OCI-M1 (cell line): ENCODE data around the gene ACTN1.
"Not testable (repeated sequence)": the region's sequence is repeated elsewhere in the genome, so short reads cannot be mapped to it uniquely, and the experiment has no call there.

Experiments
- DNase-seq: peaks from one replicate; lab custom pipeline; 2025; lab: John Stamatoyannopoulos, UW

ACTN1 gene

DNA sequence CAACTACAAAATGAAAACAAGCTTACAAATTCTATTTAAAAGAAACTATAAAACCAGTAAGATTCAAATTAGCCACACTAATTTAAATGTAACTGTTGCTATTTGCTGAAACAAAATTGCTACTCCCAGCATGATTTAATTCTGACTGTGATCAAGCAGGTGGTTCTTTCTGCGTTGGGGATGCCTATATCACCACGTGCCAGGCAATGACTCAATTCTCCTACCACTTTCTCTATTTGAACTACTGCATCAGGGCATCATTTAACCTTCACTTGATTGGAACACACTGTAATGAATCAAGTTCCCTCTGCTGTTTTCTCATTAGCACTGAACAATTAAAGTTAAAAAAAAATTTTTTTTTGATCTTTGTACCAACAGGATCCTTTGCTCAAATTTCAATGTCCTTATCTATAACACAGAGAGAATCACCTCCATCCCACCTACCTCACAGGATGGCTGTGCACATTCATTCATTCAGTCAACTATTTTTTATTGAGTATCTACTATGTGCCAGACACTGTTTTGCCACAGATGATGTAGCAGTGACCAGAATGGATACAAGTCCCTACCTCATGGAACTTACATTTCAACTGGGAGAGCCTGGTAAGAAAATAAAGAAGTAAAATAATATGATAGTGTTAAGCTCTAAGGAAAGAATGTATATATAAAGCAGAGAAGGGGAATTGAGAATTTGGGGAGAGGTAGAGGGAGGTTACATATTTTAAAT, 8.0 kb upstream of the ACTN1 start:
- DNase-seq = no peak

DNA sequence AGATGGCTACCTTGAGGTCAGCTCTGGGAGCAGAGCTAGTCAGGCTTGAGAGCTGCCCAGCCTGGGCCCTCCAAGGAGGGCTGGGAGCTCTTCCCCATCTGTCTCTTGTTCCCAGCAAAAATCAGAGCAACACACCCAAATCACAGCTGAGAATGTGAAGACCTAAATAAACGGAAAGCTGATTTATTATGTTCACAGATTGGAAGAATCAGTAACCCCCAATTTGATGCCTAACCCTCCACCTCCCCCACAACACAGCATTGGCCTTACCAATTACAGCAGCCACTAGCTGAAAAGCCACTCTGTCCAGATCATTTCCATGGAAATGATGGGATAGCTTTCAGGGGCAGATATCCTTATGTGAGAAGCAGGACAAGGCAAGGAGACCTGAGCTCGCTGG, 7.1 kb upstream of the ACTN1 start:
- DNase-seq = no peak

DNA sequence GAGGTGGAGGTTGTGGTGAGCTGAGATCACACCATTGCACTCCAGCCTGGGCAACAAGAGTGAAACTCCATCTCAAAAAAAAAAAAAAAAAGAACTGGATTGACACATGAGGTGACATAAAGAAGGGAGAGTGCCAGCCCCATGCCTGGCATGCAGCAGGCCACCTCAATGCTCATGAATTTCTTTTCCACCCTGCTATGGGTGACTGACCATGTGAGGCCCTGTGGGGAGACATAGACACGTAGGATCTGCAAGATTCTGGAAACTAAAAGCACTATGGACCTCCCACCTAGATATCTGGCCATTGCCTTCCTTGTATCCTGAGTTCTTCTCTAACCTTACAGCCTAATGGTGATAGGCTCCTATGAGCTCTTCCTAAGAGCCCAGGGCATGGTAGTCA, 5.6 kb upstream of the ACTN1 start:
- no peak for DNase-seq

DNA sequence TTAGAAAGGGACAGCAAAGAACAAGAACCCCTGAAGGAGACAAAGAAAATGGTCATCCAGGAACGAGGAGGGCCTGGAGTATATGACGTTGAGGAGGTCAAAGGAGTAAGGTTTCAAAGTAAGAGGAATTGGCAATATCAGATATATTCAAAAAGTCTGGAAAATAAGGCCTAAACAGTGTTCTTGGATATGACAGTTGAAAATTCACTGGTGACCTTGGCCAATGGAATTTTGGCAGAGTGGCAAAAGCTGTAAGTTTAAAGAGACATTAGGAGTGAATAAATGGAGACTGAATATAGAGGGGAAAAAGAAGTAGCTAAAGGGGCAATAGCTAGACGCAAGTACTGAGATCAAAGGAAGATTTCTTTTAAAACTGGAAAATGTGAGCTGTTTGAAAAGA, 4.1 kb upstream of the ACTN1 start:
- DNase-seq = no peak

DNA sequence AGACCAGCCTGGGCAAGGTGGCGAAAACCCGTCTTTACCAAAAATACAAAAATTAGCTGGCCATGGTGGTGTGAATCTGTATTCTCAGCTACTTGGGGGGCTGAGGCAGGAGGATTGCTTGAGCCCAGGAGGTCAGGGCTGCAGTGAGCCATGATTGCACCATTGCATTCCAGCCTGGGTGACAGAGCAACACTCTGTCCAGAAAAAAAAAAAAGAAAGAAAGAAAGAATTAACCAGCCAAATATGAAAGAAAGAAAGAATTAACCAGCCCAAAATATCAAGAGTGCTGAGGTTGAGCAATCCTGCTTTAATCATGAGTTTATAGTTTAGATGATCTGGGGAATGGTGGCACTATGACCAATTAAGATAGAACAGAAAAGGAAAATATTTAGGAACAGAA, 3.5 kb upstream of the ACTN1 start:
- DNase-seq = no peak

DNA sequence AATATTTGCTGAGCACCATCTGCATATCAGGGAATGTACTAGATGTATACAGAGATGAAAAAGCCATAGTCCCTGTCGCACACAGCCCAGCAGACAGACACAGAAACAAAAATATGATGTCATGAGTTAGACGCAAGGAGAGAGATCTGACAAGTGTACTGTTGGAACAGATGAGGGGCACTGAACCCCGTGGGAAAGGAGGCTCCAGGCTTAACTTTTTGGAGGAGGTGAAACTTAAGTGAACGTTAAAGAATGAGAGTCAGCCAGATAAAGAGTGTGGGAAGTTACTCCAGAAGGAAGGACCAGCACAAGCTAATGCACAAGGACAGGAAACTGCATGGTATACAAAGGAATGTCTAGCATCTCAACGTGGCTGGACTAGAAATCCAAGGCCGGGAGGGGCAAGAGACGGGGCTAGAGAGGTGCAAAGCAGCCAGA, 2.5 kb upstream of the ACTN1 start:
- DNase-seq = no peak

DNA sequence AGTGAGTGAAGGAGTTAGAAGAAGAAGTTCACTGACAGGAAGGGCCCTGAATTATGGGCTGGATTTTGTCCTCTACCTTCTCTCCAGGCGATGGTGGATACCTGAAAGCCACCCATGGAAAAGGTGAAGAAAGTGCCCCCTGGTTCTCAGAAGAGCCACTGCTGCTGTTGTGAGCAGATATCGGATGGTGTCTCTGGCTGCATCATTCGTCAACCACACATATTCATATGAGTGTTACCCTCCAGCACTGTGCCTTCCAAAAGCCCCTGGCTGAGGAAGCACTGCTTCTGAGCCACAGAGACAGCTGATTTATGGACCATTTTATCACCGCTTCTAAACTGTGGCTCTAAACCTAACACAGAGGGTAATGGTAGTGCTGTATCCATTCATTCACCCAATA, 2.0 kb upstream of the ACTN1 start:
- no peak for DNase-seq

DNA sequence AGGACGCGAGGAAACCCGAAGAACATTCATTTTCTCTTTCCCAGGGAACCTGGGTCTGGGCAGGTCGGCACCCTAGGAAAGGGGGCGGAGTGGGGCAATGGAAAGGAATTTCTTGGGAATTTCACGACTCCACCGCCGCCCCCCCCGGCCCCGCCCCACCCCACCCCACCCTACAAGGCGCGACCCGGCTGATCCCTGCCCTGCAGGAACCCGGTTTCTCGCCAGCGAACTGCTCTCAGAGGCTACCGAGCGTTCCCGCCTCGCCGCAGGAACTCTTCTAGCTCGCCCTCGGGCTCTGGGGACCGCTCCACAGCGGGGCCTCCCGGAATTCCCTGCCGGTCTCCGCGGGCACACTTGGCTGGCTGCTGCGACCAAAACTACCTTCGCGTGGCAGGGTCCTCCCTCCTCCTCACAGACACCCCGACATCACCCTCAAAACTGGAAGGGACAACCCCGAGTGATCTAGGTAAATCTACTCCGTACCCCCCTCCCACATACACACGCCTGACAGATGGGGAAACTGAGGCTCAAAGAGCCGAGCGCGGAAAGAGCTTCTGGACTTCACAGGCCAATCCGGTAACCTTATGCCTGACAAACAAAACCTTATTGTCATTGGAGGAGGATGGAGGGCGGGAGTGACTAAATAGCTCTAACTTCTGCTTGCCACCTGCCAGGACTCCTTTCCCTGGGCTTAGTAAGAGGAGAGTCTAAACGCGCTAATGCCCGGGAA, 785 bp upstream of the ACTN1 start:
- DNase-seq = peak; percentile 31

DNA sequence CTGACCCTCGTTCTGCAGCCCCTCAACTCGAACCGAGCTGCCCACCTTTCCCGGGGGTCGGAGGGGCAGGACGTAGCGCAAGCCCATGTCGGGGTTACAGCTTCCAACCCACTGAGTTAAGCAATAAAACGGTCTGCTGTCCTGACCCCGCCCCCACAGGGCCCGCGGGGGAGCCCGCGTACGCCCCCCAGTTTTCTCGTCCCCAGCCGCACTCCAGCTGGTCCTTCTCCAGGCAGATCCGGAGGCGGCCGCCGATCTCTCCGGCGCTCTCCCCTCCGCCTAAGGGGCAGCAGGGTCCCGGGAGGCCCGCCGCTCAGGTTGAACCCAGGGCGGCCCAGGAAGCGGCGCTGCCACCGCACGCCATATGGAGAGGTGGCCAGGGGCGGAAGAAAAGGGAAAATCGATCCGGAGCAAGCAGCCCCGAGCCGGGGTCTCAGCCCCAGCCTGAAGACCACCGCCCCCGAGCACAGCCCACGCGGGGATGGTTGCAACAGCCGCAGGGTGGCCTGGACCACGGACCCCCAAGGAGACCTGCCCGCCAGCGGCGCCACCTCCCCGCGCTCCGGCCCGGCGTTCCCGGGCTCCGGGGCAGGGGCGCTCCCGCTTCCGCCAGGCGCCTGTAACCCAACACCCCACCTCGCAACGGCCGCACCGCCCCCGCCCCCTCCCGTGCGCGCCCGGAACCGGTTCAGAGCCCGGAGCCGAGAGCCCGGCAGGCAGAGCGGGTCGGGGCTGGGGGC, 760 bp downstream of the ACTN1 start:
- peak; percentile 53 for DNase-seq

DNA sequence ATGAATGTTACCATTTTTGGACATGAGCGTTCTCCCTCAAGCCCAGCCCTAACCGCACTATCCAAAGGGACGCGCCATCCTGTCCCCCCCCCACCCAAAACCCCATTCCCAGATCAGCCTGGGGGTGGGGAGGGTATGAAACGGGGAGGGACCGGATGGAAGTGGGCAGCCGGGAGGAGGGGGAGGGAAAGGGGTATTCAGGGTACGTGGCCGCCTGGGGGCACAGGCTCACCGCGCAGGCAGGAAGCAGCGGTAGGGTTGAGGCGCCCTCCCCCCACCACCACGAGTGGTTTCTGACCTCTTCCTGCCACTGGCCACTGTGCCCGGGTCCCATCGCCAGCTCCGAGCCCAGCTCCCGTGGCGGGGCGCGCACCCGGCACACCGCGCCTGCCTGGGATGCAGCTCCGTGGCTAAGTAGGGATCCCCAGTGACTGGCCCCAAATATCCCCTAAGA, 1.4 kb downstream of the ACTN1 start:
- DNase-seq = peak; percentile 60

DNA sequence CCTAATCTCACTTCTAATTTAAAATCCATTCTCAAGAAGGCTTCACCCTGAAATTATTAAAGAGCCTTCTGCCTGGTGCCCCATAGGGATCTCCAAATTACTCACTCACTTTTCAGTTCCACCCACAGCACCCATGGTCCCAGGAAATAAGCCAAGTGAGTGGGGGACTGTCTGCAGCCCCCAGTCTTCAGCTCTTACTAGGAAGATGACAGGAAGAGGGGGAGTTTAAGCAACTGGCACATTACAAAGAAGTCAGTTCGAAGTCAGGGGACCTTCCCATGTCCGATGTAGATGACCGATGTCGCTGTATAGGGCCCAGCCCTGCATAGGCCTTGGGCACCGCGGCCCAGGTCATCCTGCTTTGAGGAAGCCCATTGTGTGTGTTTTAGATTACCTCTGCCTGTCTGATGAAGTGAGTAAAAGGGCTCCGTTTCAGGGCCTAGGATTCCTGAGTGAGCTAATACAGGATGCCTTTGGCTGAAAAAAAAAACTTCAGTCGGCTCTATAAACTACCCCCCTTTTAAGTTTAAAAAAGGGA, 1.9 kb downstream of the ACTN1 start:
- no peak for DNase-seq

DNA sequence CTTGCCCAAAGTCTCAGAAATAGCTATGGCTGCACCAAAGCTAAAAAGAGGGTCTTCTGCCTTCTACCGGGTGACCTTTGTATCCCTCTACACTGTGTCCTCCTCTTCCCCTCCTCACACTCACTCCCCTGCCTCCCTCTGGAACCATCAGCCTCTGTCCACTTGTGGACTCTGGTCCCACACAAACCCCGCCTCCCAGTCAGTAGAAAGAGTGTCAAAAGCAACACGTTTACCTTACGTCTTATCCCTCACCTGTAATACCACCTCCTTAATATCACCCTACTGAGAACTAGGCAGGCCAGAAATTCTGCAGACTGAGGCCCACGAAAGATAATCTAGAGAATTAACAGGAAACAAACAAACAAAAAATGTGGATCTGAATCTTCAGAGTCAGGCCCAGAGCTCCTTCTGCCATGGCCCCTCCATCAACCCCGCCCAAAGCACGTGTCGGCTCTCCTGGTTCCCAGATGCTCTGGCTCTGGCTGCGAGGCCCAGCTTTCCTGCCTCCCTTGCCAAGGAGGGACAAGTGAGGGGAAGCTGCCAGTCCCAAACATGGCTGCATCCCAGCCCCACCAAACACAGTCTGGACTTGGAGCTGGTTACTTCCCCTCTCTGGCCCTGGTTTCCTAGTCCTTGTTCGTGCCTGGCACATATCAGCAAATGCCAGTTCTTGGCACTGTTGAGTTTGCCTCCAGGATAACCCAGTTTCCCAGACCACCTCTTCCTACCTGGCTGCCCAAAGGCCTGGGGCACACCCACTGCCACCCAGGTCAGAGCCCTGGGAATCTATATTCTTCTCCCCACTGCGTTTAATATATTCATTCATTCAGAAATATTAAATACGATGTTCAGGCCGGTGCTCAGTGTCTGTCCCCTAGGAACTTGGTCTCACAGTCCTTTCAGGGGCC, 2.7 kb downstream of the ACTN1 start:
- DNase-seq = no peak

DNA sequence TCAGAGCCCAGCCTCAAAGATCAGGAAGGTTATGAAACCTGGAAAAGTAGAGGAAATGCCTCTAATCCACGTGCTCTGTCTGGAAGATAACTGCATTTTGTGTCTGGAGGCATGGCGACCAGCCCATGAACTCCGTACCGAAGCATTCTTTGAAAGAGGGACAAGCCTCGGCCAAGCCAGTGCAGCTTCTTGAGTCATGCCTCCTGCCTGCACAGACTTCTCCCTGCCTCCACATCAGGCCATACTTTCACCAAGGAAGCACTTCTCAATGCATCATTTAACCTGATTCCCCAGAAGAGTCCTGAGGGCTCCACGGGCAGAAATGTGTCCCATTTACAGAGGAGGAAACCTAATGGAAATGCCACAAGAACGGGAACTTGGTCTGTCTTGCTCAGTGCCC, 3.4 kb downstream of the ACTN1 start:
- no peak for DNase-seq

DNA sequence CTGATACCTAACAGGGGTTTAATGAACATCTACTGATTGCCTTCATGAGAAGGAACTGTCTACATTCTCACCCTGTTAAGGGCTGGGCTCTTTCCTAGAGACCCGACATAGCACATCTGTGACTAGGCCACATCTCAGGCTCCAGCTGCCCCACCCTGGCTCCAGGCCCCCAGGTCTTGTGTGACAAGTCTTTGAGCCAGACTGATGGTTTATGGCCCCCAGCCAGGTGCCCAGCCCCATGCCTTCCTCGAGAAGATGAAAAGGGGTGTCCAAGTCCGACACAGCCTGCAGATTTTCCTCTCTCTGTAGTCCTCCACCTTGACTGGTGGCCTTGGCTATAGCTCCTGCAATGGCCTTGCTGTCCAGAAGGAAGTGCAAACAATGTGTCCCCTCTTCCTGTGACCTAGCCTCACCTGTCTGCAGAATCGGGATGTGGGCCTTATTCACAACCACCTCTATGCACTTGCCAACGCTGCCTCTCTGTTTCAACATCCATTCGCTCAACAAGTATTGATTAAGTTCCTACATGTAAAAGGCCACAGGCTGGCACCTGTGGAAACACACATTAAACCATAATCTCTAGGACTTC, 4.2 kb downstream of the ACTN1 start:
- DNase-seq = no peak

DNA sequence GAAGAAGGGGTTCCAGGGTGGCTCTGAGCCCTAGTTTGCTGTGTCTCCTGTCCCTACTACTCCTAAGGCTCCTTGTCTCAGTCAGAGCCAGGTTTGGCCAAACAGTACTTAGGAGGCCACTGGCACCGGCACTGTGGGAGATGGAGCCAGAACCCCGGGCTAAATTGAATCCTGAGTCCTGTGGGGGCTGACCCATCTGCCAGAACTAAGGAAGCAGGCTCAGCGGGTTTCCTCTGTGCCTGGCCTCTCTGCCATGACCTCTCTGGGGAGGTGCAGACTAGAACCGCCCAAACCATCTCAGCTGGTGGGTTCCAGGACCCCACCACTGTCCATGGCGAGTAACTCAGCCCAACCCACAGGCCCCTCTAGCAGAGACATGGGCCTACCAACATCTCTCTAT, 5.5 kb downstream of the ACTN1 start:
- no peak for DNase-seq

DNA sequence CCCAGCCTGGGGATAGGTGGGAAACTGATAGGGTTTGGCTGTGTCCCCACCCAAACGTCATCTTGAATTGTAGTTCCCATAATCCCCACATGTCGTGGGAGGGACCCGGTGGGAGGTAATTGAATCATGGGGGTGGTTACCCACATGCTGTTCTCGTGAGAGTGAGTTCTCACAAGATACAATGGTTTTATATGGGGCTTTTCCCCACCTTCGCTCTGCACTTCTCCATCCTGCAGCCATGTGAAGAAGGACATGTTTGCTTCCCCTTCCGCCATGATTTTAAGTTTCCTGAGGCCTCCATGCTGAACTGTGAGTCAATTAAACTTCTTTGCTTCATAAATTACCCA, 5.9 kb downstream of the ACTN1 start:
- not testable (repeated sequence) for DNase-seq

DNA sequence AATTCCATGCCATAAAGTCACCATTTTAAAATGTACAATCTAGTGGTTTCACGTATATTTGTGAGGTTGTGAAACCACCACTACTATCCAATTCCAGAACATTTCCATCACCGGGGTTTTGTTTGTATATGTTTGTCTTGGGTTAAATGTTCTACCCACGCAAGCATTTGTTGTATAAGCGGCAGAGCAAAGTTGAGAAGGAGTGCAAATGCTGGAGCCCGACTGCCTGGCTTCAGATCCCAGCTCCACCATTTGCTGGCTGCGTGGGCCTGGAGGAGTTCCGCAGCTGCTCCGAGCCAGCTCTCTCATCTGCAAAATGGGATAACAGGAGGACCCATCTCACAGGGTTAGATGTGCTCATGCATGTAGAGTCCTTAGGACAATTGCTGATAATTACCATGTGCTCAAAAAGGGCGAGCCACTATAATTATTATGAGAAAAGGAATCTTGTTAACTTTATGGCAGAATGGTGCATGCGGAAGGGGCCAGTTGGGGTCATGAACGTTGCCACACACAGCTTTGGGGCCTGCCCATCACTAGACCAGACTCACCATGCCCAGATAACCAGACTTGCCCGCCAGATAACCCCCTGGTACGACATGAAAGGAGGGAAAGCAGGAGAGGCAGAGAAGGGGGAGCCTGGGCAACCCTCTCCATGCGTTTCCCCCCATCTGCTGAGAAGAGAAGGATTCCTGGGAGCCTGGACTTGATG, 6.4 kb downstream of the ACTN1 start:
- DNase-seq = no peak

DNA sequence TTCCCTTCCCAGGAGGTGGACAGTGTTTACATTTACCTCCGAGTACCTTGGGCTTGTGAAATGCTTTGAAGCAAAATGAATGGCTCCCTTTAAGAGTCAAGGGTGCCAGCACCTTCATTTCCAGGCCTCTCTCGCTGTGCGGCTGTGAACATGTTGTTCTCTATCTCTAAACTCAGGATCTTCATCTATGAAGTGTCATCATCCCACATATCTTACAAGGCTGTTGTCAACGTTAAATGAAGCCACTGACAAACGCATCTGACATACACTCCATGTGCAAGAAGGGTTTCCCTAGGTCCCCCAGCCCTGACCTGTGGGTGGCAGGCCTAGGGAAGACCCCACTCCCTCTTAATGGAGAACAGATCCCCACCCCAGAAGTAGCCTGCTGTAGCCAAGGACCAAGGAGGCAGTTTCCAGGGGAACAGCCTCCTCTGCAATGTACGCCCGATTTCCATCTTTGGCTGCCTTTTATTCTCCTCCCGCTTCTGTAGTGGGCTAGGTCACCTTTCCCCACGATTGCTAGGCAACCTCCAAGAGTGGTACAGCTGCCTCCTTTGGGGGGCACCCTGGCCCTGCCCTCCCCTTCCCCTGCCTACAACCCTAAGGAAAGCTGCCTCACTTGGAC, 7.6 kb downstream of the ACTN1 start:
- no peak for DNase-seq

DNA sequence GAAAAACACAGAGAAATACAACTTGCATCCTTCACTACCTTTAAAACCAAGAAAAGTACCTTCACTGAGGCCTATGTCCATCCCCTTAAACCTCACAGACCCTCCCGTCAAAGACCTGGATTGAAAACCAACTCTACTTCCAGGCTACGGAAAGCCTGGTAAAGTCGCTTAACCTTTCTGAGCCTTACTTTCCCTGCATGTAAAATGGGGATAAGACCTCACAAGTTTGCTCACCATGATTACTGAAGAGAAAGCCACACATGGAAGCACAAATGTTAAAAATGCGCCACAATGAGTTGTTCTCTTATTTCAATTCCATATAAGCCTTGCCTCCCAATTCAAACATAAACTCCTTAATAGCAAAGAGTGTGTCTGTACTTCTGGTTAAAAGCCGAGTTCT, 8.4 kb downstream of the ACTN1 start:
- DNase-seq = no peak

DNA sequence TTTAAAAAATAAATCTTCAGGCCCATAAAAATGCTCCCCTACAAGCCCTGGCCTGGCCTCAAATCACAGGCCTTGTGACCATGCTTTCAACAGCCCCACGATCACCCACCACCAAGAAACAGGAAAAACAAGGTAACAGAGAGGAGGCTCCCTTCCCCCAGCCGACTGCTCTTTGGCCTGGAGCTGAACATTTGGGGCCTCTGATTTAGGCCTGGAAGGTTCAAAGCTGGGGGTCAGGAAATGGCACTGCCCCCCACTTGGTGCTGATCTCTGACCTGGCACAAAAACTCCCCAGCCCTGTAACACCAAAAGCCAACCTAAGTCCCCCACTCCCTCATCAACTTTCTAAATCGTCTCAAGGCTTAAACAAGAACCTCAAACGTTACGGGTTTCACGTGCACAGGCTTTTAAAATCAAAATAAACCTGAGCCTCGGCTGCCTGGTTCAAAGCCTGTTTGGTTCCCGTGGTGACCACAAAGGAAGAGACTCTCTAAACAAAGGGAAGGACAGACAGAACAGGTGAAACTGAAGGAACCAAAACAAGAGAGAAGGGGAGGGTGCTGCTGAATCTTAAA, 9.0 kb downstream of the ACTN1 start:
- DNase-seq = no peak
